ENCODE measurements around the gene LGI1.
A peak's percentile ranks its signal among the peaks of the same experiment; 100 is the strongest.

The LGI1 gene

GRCh38 chr10:93757801-93758507 lies at the start of gene LGI1:
TSS of gene LGI1 (plus strand) at chr10:93757936. CDS start at chr10:93758145, 209 bp downstream.
- no peak for DNase-seq

- peak; percentile 9 for DNase-seq
These were observed 47.3 kb upstream of the LGI1 start for GRCh38 chr10:93710333-93710909.

GRCh38 chr10:93711891-93712290 lies 45.8 kb upstream of the LGI1 start:
- no peak for DNase-seq

GRCh38 chr10:93712593-93712992 lies 45.1 kb upstream of the LGI1 start:
- no peak for DNase-seq

GRCh38 chr10:93715345-93715744 lies 42.4 kb upstream of the LGI1 start:
- no peak for DNase-seq

- DNase-seq: no peak
These were observed 41.0 kb upstream of the LGI1 start for GRCh38 chr10:93716766-93717165.

GRCh38 chr10:93718937-93719725 lies 38.6 kb upstream of the LGI1 start:
- DNase-seq: peak; percentile 47

- no peak for DNase-seq
These were observed 37.8 kb upstream of the LGI1 start for GRCh38 chr10:93719901-93720300.

GRCh38 chr10:93722550-93722949 lies 35.2 kb upstream of the LGI1 start:
- DNase-seq: no peak

- DNase-seq: no peak
These were observed 34.6 kb upstream of the LGI1 start for GRCh38 chr10:93723153-93723552.

GRCh38 chr10:93726024-93726423 lies 31.7 kb upstream of the LGI1 start:
- DNase-seq: no peak

GRCh38 chr10:93741367-93741766 lies 16.4 kb upstream of the LGI1 start:
- DNase-seq: no peak

GRCh38 chr10:93742633-93743349 lies 14.9 kb upstream of the LGI1 start:
- peak; percentile 58 for DNase-seq

GRCh38 chr10:93745408-93746065 lies 12.2 kb upstream of the LGI1 start:
- DNase-seq: peak; percentile 13

- DNase-seq: peak; percentile 45
These were observed 10.9 kb upstream of the LGI1 start for GRCh38 chr10:93746844-93747284.

GRCh38 chr10:93749218-93749799 lies 8.4 kb upstream of the LGI1 start:
- no peak for DNase-seq

GRCh38 chr10:93751124-93751523 lies 6.6 kb upstream of the LGI1 start:
- DNase-seq: no peak

- DNase-seq: no peak
These were observed 5.9 kb upstream of the LGI1 start for GRCh38 chr10:93751832-93752231.

- no peak for DNase-seq
These were observed 5.0 kb upstream of the LGI1 start for GRCh38 chr10:93752761-93753160.

GRCh38 chr10:93753621-93754250 lies 4.0 kb upstream of the LGI1 start:
- no peak for DNase-seq

- no peak for DNase-seq
These were observed 3.0 kb upstream of the LGI1 start for GRCh38 chr10:93754761-93755160.

Data from RPMI8226 (cell line).